ENCODE results near the gene KDM4C. TPM values are rescaled to one million over a fixed set of nuclear protein-coding genes. Genes with fewer than 3 reads are reported as not detected.
"Not testable (repeated sequence)": the region's sequence is repeated elsewhere in the genome, so short reads cannot be mapped to it uniquely, and the experiment has no call there.

Gene KDM4C
- total RNA-seq, 2 donors from 2014 or later, result 26.1 to 47.8 TPM

DNA sequence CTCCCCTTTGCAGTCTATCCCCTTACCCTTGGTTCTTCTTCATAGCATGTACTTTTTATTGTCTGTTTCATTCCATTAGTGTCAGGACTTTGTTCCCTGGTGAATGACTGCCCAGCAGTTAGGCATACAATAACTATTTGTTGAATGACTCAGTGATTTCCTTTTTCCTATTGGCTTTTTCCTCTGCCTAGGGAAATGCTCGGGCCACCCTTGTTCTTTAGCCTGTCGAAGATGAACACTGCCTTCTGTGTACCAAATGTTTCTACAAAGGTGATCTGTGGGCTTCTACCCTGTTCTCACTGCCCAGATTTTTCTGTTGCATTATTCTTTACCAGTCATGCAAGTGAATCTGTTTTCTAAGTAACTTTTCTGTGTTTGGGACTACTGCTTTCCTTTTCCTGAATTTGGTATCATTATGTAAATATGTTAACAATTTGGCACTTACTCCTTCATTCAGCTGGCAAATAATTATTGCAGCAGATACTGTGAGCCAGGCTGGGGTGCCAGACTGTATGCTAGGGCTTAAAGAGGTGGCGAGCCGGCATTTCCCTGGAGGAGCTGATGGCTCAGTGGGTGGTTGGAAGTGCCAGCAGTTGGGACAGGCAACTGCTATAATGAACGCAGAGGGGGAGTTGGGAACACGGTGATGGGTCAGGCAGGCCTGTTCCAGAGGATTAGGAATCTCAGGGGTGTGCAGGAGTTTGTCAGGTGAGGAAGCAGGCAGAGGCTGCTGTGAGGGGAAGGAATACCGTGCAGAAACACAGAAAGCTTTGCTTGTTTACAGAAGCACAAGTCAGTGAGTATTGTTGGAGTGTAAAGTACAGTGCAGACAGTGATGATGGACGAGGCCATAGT is 30.6 kb downstream of the KDM4C start:
- ATAC-seq (ENCODE audit: insufficient number of reproducible peaks, low FRiP score, low read depth) (no peak), DNase-seq (ENCODE audit: low spot score) (no peak)
- Histone ChIP-seq H3K9me3 (no peaks in the 10 kb centered on the region), H3K27ac (no peak overlapping the region), H3K27me3 (replicated peaks; ENCODE audit: insufficient read depth) (no peaks in the 10 kb centered on the region), H3K4me1 (ENCODE audit: control insufficient read depth in 1 of 2, low read depth in 2 of 2) (peaks cover 2 to 16% of the 10 kb centered on the region in 2 donors), H3K36me3 (no peaks in the 10 kb centered on the region), H3K4me3 (no peak overlapping the region)
- TF ChIP-seq, protein P1, sequence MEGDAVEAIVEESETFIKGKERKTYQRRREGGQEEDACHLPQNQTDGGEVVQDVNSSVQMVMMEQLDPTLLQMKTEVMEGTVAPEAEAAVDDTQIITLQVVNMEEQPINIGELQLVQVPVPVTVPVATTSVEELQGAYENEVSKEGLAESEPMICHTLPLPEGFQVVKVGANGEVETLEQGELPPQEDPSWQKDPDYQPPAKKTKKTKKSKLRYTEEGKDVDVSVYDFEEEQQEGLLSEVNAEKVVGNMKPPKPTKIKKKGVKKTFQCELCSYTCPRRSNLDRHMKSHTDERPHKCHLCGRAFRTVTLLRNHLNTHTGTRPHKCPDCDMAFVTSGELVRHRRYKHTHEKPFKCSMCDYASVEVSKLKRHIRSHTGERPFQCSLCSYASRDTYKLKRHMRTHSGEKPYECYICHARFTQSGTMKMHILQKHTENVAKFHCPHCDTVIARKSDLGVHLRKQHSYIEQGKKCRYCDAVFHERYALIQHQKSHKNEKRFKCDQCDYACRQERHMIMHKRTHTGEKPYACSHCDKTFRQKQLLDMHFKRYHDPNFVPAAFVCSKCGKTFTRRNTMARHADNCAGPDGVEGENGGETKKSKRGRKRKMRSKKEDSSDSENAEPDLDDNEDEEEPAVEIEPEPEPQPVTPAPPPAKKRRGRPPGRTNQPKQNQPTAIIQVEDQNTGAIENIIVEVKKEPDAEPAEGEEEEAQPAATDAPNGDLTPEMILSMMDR (IDR thresholded peaks at IDR 0.05), result no peak

DNA sequence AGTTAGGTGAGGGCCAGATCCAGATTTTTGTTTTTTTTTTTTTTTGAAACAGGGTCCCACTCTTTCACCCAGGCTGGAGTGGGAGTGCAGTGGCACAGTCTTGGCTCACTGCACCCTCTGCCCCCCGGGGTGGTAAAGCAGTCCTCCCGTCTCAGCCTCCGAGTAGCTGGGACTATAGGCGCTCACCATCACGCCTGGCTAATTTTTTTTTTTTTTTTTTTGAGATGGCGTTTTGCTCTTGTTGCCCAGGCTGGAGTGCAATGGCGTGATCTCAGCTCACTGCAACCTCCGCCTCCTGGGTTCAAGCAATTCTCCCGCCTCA is 31.2 kb downstream of the KDM4C start:
- H3K4me3 ChIP-seq; H3K27me3 ChIP-seq (replicated peaks; ENCODE audit: insufficient read depth); H3K36me3 ChIP-seq; DNase-seq (ENCODE audit: low spot score); H3K9me3 ChIP-seq; ATAC-seq (ENCODE audit: insufficient number of reproducible peaks, low FRiP score, low read depth); H3K27ac ChIP-seq: not testable (repeated sequence)
- H3K4me1 ChIP-seq (ENCODE audit: control insufficient read depth in 1 of 2, low read depth in 2 of 2), result peaks cover 2 to 16% of the 10 kb centered on the region in 2 donors

DNA sequence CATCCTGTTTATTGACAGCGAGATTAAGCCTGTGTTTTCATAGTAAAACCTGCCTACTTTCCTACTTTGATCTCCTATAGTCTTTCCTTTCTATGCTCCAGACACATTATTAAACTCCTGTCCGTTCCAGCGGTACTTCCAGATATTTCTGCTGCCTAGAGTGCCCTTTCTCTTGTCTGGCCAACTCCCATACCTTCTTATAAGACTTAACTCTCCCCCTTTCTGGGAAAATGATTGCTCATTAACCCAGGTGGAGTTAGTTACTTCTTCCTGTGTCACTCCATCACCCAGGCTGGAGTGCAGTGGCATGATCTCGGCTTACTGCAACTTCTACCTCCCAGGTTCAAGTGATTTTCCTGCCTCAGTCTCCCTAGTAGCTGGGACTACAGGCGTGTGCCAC is 33.1 kb downstream of the KDM4C start:
- H3K27me3 ChIP-seq (replicated peaks; ENCODE audit: insufficient read depth), result no peaks in the 10 kb centered on the region
- DNase-seq (ENCODE audit: low spot score) (no peak), ATAC-seq (ENCODE audit: insufficient number of reproducible peaks, low FRiP score, low read depth) (no peak)
- H3K4me1 ChIP-seq (ENCODE audit: control insufficient read depth in 1 of 2, low read depth in 2 of 2), result peaks cover 2 to 16% of the 10 kb centered on the region in 2 donors
- TF ChIP-seq, protein P1 (IDR thresholded peaks at IDR 0.05), result no peak
- no peaks in the 10 kb centered on the region for H3K9me3 ChIP-seq
- H3K4me3 ChIP-seq, result no peak overlapping the region
- no peak overlapping the region for H3K27ac ChIP-seq
- peaks cover 7% of the 10 kb centered on the region for H3K36me3 ChIP-seq

DNA sequence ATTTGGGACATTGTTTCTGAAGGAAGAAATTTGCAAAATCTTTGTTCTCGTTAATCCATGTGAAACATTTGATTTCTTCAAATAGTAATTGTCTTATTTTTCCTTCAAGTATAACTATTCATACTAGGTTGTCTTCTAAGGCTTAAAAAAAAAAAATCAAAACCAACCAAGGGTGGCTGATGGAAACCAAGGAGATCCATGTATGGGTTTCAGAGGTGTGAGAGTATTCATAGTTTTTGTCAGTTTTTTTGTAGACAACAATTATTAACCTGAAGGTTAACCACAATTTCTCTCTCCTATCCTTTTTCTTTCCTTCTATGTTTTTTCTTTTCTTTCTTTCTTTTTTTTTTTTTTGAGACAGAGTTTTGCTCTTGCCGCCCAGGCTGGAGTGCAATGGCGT is 35.4 kb downstream of the KDM4C start:
- H3K4me3 ChIP-seq, result no peak overlapping the region
- H3K27me3 ChIP-seq (replicated peaks; ENCODE audit: insufficient read depth), result no peaks in the 10 kb centered on the region
- TF ChIP-seq, protein P1 (IDR thresholded peaks at IDR 0.05), result no peak
- DNase-seq (ENCODE audit: low spot score) (no peak), ATAC-seq (ENCODE audit: insufficient number of reproducible peaks, low FRiP score, low read depth) (no peak)
- H3K9me3 ChIP-seq, result no peaks in the 10 kb centered on the region
- peaks cover 7% of the 10 kb centered on the region for H3K36me3 ChIP-seq
- no peak overlapping the region for H3K27ac ChIP-seq
- peaks cover 0 to 7% of the 10 kb centered on the region in 2 donors for H3K4me1 ChIP-seq (ENCODE audit: control insufficient read depth in 1 of 2, low read depth in 2 of 2)

DNA sequence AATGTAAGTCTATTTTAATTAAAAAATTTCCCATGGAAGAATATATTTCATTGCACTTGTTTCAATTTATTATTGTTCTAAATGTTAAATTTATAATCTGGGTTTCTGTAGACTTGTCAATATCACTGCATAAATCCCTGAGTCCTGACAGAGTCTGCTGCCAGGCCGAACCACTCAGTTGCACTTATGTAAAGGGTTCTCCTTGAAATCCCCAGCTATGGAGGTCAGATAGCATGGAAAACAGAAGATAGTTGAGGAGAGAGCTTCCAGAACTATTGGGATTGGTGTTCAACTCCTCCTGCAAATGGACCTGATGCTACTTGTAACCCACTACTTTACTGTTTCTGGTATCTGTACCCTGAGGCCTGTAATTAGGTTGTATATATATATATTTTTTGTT is 37.2 kb downstream of the KDM4C start:
- ATAC-seq (ENCODE audit: insufficient number of reproducible peaks, low FRiP score, low read depth), result no peak
- DNase-seq (ENCODE audit: low spot score), result no peak
- Histone ChIP-seq H3K4me1 (ENCODE audit: control insufficient read depth in 1 of 2, low read depth in 2 of 2) (no peaks in the 10 kb centered on the region), H3K27ac (no peak overlapping the region), H3K4me3 (no peak overlapping the region), H3K27me3 (replicated peaks; ENCODE audit: insufficient read depth) (no peaks in the 10 kb centered on the region), H3K9me3 (no peaks in the 10 kb centered on the region), H3K36me3 (peaks cover 7% of the 10 kb centered on the region)
- TF ChIP-seq, protein P1 (IDR thresholded peaks at IDR 0.05), result no peak

DNA sequence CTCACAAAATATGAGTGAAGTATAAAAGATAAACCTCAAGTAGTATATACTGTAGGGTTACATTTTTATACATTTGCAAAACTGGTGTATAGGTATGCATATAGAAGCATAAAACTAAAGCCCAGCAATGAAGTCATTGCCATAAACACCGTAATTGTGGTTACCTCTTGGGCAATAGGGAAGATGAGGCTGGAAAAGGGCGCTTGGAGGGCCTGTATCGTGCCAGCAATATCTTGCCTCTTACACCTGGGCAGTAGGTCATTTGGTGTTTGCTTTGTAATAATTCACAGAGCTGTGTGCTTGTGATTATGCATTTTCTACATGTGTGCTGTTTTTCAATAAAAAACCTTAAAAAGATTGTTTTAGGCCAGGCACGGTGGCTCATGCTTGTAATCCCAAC is 45.2 kb downstream of the KDM4C start:
- DNase-seq (ENCODE audit: low spot score) (no peak), ATAC-seq (ENCODE audit: insufficient number of reproducible peaks, low FRiP score, low read depth) (no peak)
- Histone ChIP-seq H3K27ac (no peak overlapping the region), H3K36me3 (no peaks in the 10 kb centered on the region), H3K9me3 (no peaks in the 10 kb centered on the region), H3K27me3 (replicated peaks; ENCODE audit: insufficient read depth) (no peaks in the 10 kb centered on the region), H3K4me1 (ENCODE audit: control insufficient read depth in 1 of 2, low read depth in 2 of 2) (no peaks in the 10 kb centered on the region), H3K4me3 (no peak overlapping the region)
- TF ChIP-seq, protein P1 (IDR thresholded peaks at IDR 0.05), result no peak

All from thoracic aorta (tissue), 2 donors.